ENCODE data around the gene SARM1. TPM values are rescaled to one million over a fixed set of nuclear protein-coding genes. Genes with fewer than 3 reads are reported as not detected.
"Not testable (repeated sequence)": the region's sequence is repeated elsewhere in the genome, so short reads cannot be mapped to it uniquely, and the experiment has no call there.

SARM1 gene
- total RNA-seq, 2 experiments from 2014 or later = 34.8 to 35.3 TPM

GRCh38 chr17:28434326-28434725 lies 62.8 kb downstream of the SARM1 start:
- POLR2A ChIA-PET, CTCF ChIA-PET: not testable (repeated sequence)

GRCh38 chr17:28443901-28444638 lies 72.6 kb downstream of the SARM1 start:
- CTCF ChIA-PET = no interaction called here
- POLR2A ChIA-PET = no interaction called here

GRCh38 chr17:28446716-28447395 lies 75.4 kb downstream of the SARM1 start:
- POLR2A ChIA-PET = no interaction called here
- CTCF ChIA-PET = interaction anchor here (1.1 to 1.4 kb wide), 2 partner anchors 43 to 59 kb away, joined by 3 read pairs; no protein-coding TSS in a partner anchor

- CTCF ChIA-PET = interaction anchor here (1.1 kb wide), 1 partner anchor 60 kb away, joined by 3 read pairs; no protein-coding TSS in a partner anchor
- POLR2A ChIA-PET = no interaction called here
These were observed 75.9 kb downstream of the SARM1 start for GRCh38 chr17:28447396-28447760.

GRCh38 chr17:28449859-28450258 lies 78.4 kb downstream of the SARM1 start:
- CTCF ChIA-PET = interaction anchor here (1.2 kb wide), 1 partner anchor 33 kb away, joined by 3 read pairs; no protein-coding TSS in a partner anchor
- POLR2A ChIA-PET = no interaction called here

Other genes with a start within 250 kb of the SARM1 start
- gene TMEM97, start 52.5 kb upstream of the SARM1 start, total RNA-seq = 10 to 100 TPM; 62.5 to 62.7 TPM
- 10 to 100 TPM; 24.0 to 25.6 TPM for gene IFT20, start 36.2 kb upstream of the SARM1 start, total RNA-seq
- gene TNFAIP1, start 35.9 kb upstream of the SARM1 start, total RNA-seq = 10 to 100 TPM; 27.2 to 31.8 TPM
- gene POLDIP2, start 14.2 kb upstream of the SARM1 start, total RNA-seq = 100 to 1,000 TPM; 128 to 133 TPM
- gene SEBOX, start 6.5 kb upstream of the SARM1 start, total RNA-seq = not detected
- gene VTN, start 1.4 kb upstream of the SARM1 start, total RNA-seq = under 1 TPM; 0.13 to 0.38 TPM
- 1 to 10 TPM; 6.6 to 6.7 TPM for gene SLC46A1, start 34.5 kb downstream of the SARM1 start, total RNA-seq
- gene SLC13A2, start 102.0 kb downstream of the SARM1 start, total RNA-seq = not detected
- gene FOXN1, start 134.7 kb downstream of the SARM1 start, total RNA-seq = not detected
- gene UNC119, start 180.9 kb downstream of the SARM1 start, total RNA-seq = 10 to 100 TPM; 27.8 to 35.8 TPM
- 10 to 100 TPM; 50.0 to 50.3 TPM for gene PIGS, start 199.8 kb downstream of the SARM1 start, total RNA-seq
- 10 to 100 TPM; 35.1 to 36.2 TPM for gene ALDOC, start 205.2 kb downstream of the SARM1 start, total RNA-seq
- 10 to 100 TPM; 94.4 to 95.4 TPM for gene SPAG5, start 227.3 kb downstream of the SARM1 start, total RNA-seq
- 10 to 100 TPM; 20.7 to 23.1 TPM for gene RSKR, start 242.5 kb downstream of the SARM1 start, total RNA-seq

All from activated CD8-positive, alpha-beta memory T cell treated with anti-CD3 and anti-CD28 coated beads for 36 hours (primary cell).